CD4-positive, alpha-beta T cell (primary cell): Measurements from ENCODE around the gene TMEM44. TPM values are rescaled to one million over a fixed set of nuclear protein-coding genes. Genes with fewer than 3 reads are reported as not detected.
A peak's percentile ranks its signal among the peaks of the same experiment; 100 is the strongest.

Experiments used
- ATAC-seq: fragments of 200-7000 bp; cut with Tn5 transposase; one replicate; pipeline ENCODE4 v1.10.0; 2022; ENCODE audit warnings: mild to moderate bottlenecking; ENCODE audit not compliant: poor library complexity
- CTCF ChIA-PET: fragments of 350-600 bp; sonication (Branson Sonifier 250); formaldehyde crosslinking; loops from one replicate; lab custom pipeline; 2021; ENCODE audit warnings: antibody characterized with exemption, inconsistent platforms; lab: Charles Lee
- POLR2A ChIA-PET: fragments of 350-600 bp; sonication (Branson Sonifier 250); formaldehyde crosslinking; loops from one replicate; lab custom pipeline; 2021; ENCODE audit warnings: antibody characterized with exemption, inconsistent platforms; lab: Charles Lee
- DNase-seq, 14 experiments: peaks; one replicate each; pipeline ENCODE4 v3.0.0-alpha.2; 2013 to 2020; ENCODE audit warnings: mixed read lengths in 2 of 14
- H3K27ac ChIP-seq, 2 donors: one replicate each; pipeline versions ENCODE4 v1.5.1 to v1.7.0; 2013; ENCODE audit warnings: low read length in 2 of 2, low read depth in 1 of 2, mild to moderate bottlenecking in 1 of 2
- H3K27me3 ChIP-seq, 2 experiments: 1 replicate in 1 of 2; 2 replicates in 1 of 2; pipeline versions ENCODE4 v1.6.1 to v1.7.0; 2013; ENCODE audit warnings: low read length in 2 of 2, control low read depth in 1 of 2, mild to moderate bottlenecking in 1 of 2, moderate library complexity in 1 of 2; ENCODE audit not compliant: insufficient read depth in 2 of 2, control insufficient read depth in 1 of 2
- H3K36me3 ChIP-seq: one replicate; pipeline ENCODE4 v1.6.1; 2013; ENCODE audit warnings: low read length, control low read depth; ENCODE audit not compliant: insufficient read depth
- H3K4me1 ChIP-seq: one replicate; pipeline ENCODE4 v1.6.1; 2013; ENCODE audit warnings: low read length, control low read depth; ENCODE audit not compliant: insufficient read depth
- H3K4me3 ChIP-seq: one replicate; pipeline ENCODE4 v1.5.1; 2013; ENCODE audit warnings: mild to moderate bottlenecking, low read length, moderate library complexity
- H3K9me3 ChIP-seq, 2 experiments: 1 replicate in 1 of 2; 2 replicates in 1 of 2; pipeline versions ENCODE4 v1.6.1 to v1.7.0; 2013; ENCODE audit warnings: low read length in 2 of 2, mild to moderate bottlenecking in 2 of 2, control low read depth in 1 of 2, moderate library complexity in 1 of 2; ENCODE audit not compliant: control insufficient read depth in 1 of 2, insufficient read depth in 1 of 2
- H3K27ac Mint-ChIP-seq: one replicate; pipeline ENCODE4 v1.8.0; 2020; ENCODE audit warnings: mixed read lengths
- H3K27me3 Mint-ChIP-seq: one replicate; pipeline ENCODE4 v1.8.0; 2021; ENCODE audit warnings: mixed read lengths
- H3K36me3 Mint-ChIP-seq: one replicate; pipeline ENCODE4 v1.8.0; 2021; ENCODE audit warnings: low read depth, mixed read lengths
- H3K4me1 Mint-ChIP-seq: one replicate; pipeline ENCODE4 v1.8.0; 2021; ENCODE audit warnings: low read depth, mixed read lengths
- H3K4me3 Mint-ChIP-seq: one replicate; pipeline ENCODE4 v1.8.0; 2020; ENCODE audit warnings: mild to moderate bottlenecking, mixed read lengths
- H3K9me3 Mint-ChIP-seq: one replicate; pipeline ENCODE4 v1.8.0; 2020; ENCODE audit warnings: mixed read lengths
- CTCF ChIP-seq: fragments of 200-600 bp; IDR thresholded peaks from one replicate; pipeline ENCODE4 v1.8.0; 2022; ENCODE audit warnings: antibody characterized with exemption, mild to moderate bottlenecking
- intact Hi-C, 2 experiments: fragments of 100-400 bp; cut with DNase I in 1 of 2; cut with micrococcal nuclease in 1 of 2; formaldehyde crosslinking; loops; one replicate each; pipeline versions ENCODE4 v1.15.1 to v1.9.0; 2023 to 2025; cut with DNase I, micrococcal nuclease
- total RNA-seq, 174 experiments: library from RNA in 2 of 174; stranded (reverse) in 2 of 174; gene quantifications; one replicate each; pipeline ENCODE4 v1.2.3 and lab custom pipeline; 2021 to 2026

The TMEM44 gene
- total RNA-seq, 2 experiments from 2014 or later = 0.98 to 1.1 TPM

- no peak for ATAC-seq
- POLR2A ChIA-PET = no interaction called here
- CTCF ChIA-PET = interaction anchor here (0.7 kb wide), 1 partner anchor 121 kb away, joined by 3 read pairs; no protein-coding TSS in a partner anchor
- H3K4me3 ChIP-seq = no peak overlapping the region
- no peaks in the 10 kb centered on the region for H3K9me3 Mint-ChIP-seq
- H3K4me1 ChIP-seq = peaks cover 3% of the 10 kb centered on the region
- no peak for TF ChIP-seq CTCF
- no peak overlapping the region for H3K27ac ChIP-seq
- H3K4me3 Mint-ChIP-seq = no peak overlapping the region
- no peak overlapping the region for H3K27ac Mint-ChIP-seq
- peaks cover 71% of the 10 kb centered on the region for H3K36me3 Mint-ChIP-seq
- H3K36me3 ChIP-seq = peaks cover 58% of the 10 kb centered on the region
- no peaks in the 10 kb centered on the region for H3K9me3 ChIP-seq
- no peaks in the 10 kb centered on the region for H3K27me3 ChIP-seq
- H3K4me1 Mint-ChIP-seq = peaks cover 15% of the 10 kb centered on the region
- no peak for DNase-seq
- H3K27me3 Mint-ChIP-seq = no peaks in the 10 kb centered on the region
- intact Hi-C loops = no loop called here
These were observed 9.6 kb upstream of the TMEM44 start for GRCh38 chr3:194642769-194643168.

GRCh38 chr3:194640829-194641228 is 7.6 kb upstream of the TMEM44 start:
- H3K36me3 ChIP-seq = peaks cover 44% of the 10 kb centered on the region
- no peak overlapping the region for H3K27ac ChIP-seq
- H3K4me3 ChIP-seq = no peak overlapping the region
- DNase-seq (peak in 11 of 14 experiments; percentile 16 to 70 (median 33)), ATAC-seq (peak; percentile 91)
- intact Hi-C loops = no loop called here
- ChIA-PET CTCF (interaction anchor here (1.2 kb wide), 1 partner anchor 30 kb away, joined by 3 read pairs; no protein-coding TSS in a partner anchor), POLR2A (no interaction called here)
- Mint-ChIP-seq H3K9me3 (no peaks in the 10 kb centered on the region), H3K27ac (no peak overlapping the region), H3K27me3 (no peaks in the 10 kb centered on the region), H3K4me1 (peaks cover 20% of the 10 kb centered on the region), H3K4me3 (no peak overlapping the region), H3K36me3 (peaks cover 58% of the 10 kb centered on the region)
- TF ChIP-seq CTCF = peak; percentile 32
- no peaks in the 10 kb centered on the region for H3K27me3 ChIP-seq
- peaks cover 3% of the 10 kb centered on the region for H3K4me1 ChIP-seq
- H3K9me3 ChIP-seq = no peaks in the 10 kb centered on the region

GRCh38 chr3:194638991-194639605 is 5.9 kb upstream of the TMEM44 start:
- ATAC-seq (no peak), DNase-seq (no peak)
- Histone ChIP-seq H3K36me3 (peaks cover 30% of the 10 kb centered on the region), H3K27ac (no peak overlapping the region), H3K4me1 (peaks cover 3% of the 10 kb centered on the region), H3K27me3 (no peaks in the 10 kb centered on the region), H3K4me3 (no peak overlapping the region), H3K9me3 (no peaks in the 10 kb centered on the region)
- H3K4me3 Mint-ChIP-seq = peak overlapping the region; percentile 2
- intact Hi-C loops = no loop called here
- no peak for TF ChIP-seq CTCF
- H3K36me3 Mint-ChIP-seq = peaks cover 42% of the 10 kb centered on the region
- H3K9me3 Mint-ChIP-seq = no peaks in the 10 kb centered on the region
- ChIA-PET POLR2A (interaction anchor here (0.7 kb wide), 1 partner anchor 243 kb away, joined by 3 read pairs; no protein-coding TSS in a partner anchor), CTCF (no interaction called here)
- no peaks in the 10 kb centered on the region for H3K27me3 Mint-ChIP-seq
- H3K4me1 Mint-ChIP-seq = peaks cover 20% of the 10 kb centered on the region
- no peak overlapping the region for H3K27ac Mint-ChIP-seq
